ENCODE data around the gene POU2AF3.
"Not testable (repeated sequence)": the region's sequence is repeated elsewhere in the genome, so short reads cannot be mapped to it uniquely, and the experiment has no call there.

The POU2AF3 gene

DNA sequence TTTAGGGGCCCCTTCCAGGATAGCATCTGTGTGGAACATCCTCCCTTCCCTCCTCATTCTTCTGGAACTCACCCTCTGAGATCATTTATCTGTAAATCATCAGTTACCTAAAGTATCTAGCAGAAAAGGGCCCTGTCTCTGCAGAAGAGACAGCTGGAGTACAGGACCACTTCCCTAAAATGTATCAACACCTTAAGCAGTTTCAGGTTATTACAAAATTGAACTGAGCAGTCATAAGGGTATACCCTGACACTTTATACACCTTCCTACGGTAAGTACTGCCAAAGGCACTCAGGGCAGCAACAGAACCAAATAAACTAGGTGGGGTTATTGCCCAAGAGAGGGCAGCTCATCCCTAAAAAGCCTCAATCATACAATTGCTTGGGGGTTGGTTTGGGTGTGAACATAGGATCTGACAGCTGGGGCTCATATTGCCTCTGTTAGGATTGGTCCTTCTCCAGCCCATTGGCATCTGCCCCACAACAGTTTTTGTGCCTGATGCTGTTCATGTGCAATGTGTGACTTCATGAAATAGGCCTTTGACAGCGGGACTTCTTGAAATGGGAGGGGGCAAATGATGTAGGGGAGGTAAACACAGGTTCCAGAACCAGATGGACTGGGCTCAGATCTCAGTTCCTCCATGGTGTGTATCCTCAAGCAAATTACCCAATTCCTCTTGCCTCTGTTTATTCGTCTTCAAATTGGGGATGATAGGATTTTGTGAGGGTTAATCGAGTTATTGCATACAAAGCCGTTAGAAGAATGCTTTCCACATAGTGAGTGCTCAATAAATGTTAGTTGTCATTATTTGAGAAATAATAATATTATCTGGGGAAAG is 2.9 kb downstream of the POU2AF3 start:
- no peak for DNase-seq (ENCODE audit: low read depth in 2 of 2)

DNA sequence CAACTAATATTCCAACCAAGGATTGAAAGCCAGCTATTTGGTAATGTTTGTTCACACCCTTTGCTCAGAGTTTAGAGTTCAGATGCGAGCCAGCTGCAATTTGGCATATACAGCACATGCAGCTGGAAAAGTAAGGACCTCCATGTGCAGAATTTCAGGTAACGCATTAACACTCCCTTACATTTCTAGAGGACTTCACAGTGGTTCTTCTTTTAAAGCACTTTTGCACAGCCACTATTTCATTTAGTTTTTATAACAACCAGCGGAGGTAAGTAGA is 3.4 kb downstream of the POU2AF3 start:
- DNase-seq (ENCODE audit: low read depth in 2 of 2): no peak

DNA sequence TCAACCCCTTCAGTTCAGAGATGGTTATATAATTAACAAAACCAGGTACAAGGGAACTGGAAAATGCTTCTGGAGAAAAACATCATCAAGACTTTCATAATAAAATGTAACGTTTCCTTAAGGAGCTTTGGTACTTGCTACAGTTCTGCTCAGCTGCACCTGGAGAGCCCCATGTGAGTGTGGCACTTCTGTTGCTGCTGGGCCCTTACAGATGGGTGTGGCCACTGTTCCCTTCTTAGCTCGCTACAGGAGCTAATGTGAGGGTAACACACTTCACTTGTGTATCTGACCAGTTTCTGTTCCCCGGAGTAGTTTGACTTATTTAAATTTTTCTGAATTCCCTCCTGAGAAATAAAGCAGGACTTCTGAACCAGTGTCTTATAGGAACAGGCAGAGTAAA is 4.0 kb downstream of the POU2AF3 start:
- DNase-seq (ENCODE audit: low read depth in 2 of 2): no peak

- no peak for DNase-seq (ENCODE audit: low read depth in 2 of 2)
These were observed 5.1 kb downstream of the POU2AF3 start for GRCh38 chr11:111303461-111303860.

DNA sequence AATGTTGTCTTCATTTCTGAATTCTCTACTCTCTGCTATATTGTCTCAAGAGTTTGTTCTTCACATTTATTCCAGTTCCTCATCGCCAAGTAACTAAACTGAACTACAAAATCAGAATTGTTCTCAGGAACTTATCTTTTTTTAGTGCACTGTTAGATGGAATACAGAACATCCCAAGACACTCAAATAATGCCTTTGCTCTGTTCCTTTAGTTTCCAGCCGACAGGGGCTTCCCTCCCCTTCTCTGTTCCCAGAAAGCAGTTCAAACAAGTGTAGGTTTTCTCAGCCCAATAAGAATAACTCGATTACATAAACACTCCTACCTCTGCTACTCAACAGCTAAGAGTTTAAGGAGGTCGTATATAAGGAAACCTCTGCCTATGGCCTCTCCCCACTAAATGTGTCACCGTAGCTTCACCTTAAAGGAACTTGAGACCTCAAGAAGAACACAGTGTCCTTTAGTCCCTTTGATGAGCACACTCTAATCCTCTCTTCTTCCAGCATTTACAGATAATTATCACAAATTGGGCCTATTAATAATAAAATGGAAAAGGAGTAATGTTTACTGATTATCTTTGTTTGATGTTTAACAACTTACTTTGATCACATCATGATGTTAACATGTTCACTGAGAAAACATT is 6.9 kb downstream of the POU2AF3 start:
- no peak for DNase-seq (ENCODE audit: low read depth in 2 of 2)

- no peak for DNase-seq (ENCODE audit: low read depth in 2 of 2)
These were observed 7.5 kb downstream of the POU2AF3 start for GRCh38 chr11:111305876-111306275.

DNA sequence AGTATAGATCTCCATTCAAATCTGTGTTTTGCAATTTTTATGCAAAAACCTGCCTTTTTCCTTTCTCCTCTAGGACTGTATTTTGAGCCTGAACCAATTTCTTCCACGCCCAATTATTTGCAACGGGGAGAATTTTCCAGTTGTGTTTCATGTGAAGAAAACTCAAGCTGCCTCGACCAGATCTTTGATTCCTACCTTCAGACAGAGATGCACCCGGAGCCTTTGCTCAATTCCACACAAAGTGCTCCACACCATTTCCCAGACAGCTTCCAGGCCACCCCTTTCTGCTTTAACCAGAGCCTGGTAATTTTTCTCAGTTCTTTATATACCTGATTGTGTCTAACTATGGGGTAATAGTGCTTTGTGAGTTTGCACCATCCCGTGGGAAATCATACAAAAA is 8.0 kb downstream of the POU2AF3 start:
- no peak for DNase-seq (ENCODE audit: low read depth in 2 of 2)

DNA sequence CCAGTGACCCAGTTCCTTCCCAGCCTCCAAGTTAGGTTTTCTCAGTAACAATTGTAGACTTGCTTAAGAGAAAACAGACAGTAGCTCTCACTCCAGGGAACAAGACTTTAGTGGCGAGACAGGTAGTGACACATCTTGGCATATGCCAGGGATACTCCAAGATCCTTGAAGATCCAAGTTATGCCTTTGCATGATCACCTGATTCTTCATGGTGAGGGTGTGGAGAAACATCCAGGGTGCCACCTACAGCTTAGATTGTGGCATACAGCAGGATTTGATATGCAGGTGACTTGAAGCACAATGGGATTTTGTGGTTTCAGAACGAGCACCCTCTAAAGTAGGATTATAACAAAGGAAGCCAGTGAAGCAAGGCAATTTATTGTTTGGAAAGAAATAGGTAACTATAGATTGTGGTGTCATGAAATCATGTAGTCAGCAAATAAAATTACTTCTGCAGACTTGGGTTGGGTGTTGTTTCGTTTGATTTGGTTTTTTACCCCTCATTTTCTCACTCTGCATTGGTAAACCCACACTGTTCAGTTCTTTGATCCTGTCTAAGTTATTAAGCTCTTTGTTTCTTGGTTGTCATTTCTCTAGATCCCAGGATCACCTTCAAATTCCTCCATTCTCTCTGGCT is 9.2 kb downstream of the POU2AF3 start:
- DNase-seq (ENCODE audit: low read depth in 2 of 2): no peak

DNA sequence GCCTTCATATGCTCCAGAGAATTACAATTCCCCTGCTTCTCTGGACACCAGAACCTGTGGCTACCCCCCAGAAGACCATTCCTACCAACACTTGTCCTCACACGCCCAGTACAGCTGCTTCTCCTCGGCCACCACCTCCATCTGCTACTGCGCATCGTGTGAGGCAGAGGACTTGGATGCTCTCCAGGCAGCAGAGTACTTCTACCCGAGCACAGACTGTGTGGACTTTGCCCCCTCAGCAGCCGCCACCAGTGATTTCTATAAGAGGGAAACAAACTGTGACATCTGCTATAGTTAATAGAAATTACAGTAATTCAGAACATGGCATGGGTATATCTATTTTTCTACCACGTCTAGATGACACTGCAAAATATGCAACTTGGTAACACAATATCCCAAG is 9.8 kb downstream of the POU2AF3 start:
- no peak for DNase-seq (ENCODE audit: low read depth in 2 of 2)

DNA sequence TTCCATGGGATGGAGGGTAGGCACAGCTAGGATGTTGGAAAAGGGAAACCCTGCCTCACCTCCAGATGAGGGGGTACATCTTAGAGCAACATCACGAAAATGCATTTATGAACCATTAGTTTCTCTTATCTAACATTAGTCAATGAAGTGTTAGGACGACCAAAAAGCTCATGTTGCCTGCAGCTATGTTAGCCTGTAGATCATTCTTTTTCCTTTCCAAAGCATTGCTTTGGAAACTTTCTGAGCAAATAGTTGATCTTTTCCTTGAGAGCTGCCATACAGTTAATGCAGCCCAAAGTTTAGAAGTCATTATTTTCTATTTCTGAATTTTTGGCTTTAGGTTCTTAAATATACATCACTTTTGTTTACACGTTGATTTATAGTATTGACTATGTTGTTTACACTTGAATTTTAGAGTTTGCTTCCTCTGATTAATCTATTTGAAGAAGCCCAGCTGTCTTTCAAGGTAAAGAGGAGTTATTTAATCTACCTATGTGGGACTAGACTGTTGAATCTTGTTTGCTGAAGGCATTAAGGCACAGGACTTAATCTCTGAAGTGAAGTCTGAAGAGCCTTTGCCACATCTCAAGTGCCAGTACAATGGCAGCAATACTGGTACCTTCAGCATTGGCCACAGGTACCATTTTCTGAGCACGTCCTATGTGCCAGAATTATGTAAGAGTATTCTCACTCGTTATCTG is 11.0 kb downstream of the POU2AF3 start:
- DNase-seq (ENCODE audit: low read depth in 2 of 2): no peak

DNA sequence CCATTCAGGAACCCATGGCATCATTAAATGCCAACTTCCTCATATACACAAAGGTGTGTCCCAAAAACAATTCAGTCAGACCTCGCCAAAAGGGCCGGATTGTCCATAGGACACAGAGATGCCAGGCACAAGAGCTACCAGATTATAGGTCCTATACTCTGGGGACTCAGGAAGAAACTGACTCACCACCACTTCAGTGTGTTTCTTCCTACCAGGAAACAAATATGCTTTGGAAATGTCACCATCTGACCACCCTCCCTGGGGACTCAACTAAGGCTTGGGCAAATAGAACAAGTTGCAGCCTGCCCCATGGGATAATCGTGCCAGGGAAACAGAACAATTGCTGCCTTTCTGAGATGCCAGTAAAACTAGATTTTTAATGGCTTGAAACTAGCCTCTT is 11.7 kb downstream of the POU2AF3 start:
- DNase-seq (ENCODE audit: low read depth in 2 of 2): no peak

- no peak for DNase-seq (ENCODE audit: low read depth in 2 of 2)
These were observed 12.4 kb downstream of the POU2AF3 start for GRCh38 chr11:111310723-111311122.

DNA sequence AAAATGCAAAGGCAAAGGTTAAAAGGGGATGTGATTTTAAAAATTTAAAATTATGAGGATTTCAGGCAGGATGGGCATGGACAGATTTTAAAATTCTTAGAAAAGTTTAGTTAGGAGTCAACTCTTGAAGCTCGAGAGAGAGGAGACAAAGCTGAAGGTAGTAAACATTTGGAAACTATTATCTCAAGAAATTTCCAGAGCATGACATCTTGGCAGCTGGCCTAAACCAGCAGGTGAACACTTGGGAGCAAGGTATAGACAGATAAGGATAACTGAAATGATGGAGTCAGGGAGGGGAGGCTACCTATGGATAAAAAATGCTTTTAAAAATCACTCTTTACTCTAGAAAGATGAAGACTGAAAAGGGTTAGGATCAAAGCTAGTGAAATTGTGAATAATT is 13.7 kb downstream of the POU2AF3 start:
- DNase-seq (ENCODE audit: low read depth in 2 of 2): no peak

- no peak for DNase-seq (ENCODE audit: low read depth in 2 of 2)
These were observed 20.9 kb downstream of the POU2AF3 start for GRCh38 chr11:111319296-111319695.

- not testable (repeated sequence) for DNase-seq (ENCODE audit: low read depth in 2 of 2)
These were observed 21.9 kb downstream of the POU2AF3 start for GRCh38 chr11:111320199-111320598.

DNA sequence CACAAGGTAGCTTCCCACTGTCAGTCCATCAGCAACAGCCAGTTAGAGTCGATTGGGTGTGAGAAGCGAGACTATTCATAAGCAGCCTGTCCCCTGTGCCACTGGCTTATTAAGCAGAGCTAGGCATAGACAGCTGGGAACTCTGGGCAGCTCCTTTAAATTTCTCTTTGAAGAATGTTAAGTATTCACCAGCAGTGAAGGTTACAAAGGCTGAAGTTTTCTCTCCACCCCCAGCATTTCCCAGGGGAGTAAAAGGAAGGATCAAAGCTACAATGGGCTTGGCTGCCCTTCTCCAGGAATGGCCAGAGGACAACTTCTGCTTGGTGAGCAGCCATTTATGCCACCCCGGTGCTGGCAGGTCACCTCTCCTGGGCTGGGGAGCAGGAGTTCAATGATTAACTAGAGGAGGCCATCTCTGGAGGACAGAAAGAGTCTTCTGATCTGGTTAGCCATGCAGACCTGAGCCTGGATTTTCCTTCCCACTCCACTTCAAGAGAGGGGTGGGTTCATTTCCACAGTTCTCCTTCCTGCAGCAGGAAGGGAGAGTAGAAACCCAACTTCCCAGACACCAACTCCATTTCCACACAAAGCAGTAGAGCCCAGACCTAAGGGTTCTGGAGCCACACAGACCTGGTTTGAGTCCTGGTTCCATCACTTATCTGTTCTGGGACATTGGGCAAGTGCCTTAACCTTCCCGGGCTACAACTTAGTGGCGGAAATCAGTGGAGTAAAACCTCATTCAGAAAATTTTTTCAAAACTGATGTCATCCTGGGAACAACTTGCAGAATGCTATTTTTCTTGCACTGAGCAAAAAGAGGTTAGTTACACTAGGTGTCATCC is 22.6 kb downstream of the POU2AF3 start:
- no peak for DNase-seq (ENCODE audit: low read depth in 2 of 2)

DNA sequence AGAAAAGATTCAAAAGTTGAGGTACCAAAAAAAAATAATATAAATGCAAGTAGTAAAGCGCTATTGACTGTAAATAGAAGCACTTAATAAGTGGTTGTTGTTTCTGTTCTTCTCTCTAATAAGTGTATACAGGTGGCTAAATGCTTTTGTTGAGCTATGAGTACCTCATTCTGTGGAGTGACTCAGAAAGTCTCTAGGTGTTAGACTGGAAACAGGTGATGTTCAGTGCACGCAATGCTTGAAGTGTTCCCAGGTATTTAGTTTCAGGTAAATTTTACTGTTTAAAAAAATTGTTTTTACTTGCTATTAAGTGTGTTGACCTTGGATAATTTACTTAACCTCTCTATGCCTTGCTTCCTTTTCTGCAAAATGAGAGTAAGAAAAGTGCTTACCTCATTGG is 24.2 kb downstream of the POU2AF3 start:
- DNase-seq (ENCODE audit: low read depth in 2 of 2): no peak

GRCh38 chr11:111324277-111324720 is 26.0 kb downstream of the POU2AF3 start:
- no peak for DNase-seq (ENCODE audit: low read depth in 2 of 2)

DNA sequence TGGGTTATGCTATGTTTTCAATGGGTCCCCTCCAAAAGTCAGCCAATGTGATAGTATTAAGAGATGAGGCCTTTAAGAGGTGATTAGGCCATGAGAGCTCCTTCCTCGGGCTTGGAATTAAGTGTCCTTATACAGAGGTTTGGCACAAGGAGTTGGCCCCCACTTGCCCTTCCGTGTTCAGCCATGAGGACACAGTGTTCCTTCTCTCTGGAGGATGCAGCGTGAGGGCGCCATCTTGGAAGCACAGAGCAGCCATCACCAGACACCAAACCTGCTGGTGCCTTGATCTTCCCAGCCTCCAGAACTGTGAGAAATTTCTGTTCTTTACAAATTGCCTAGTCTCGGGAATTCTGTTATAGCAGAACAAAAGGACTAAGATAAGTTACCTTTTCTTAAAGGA is 26.9 kb downstream of the POU2AF3 start:
- DNase-seq (ENCODE audit: low read depth in 2 of 2): no peak

DNA sequence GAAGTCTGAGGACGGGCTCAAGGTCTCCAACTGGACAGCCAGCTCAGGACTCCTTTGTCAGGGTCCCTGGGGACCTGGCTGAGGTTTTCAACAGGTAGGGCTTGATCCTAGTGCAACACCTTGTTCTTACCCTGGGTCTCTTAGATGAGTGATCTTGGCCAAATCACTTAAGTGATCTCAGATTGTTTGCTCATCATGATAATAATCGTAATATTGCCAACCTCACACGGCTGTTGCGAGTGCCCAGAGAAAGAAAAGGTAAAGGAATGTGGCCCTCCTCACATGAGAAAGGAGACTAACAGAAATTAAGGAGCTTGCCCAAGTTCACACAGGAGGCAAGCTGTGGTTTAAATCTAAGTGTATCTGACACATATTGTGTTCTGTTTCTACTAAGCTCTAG is 28.5 kb downstream of the POU2AF3 start:
- DNase-seq (ENCODE audit: low read depth in 2 of 2): no peak

DNA sequence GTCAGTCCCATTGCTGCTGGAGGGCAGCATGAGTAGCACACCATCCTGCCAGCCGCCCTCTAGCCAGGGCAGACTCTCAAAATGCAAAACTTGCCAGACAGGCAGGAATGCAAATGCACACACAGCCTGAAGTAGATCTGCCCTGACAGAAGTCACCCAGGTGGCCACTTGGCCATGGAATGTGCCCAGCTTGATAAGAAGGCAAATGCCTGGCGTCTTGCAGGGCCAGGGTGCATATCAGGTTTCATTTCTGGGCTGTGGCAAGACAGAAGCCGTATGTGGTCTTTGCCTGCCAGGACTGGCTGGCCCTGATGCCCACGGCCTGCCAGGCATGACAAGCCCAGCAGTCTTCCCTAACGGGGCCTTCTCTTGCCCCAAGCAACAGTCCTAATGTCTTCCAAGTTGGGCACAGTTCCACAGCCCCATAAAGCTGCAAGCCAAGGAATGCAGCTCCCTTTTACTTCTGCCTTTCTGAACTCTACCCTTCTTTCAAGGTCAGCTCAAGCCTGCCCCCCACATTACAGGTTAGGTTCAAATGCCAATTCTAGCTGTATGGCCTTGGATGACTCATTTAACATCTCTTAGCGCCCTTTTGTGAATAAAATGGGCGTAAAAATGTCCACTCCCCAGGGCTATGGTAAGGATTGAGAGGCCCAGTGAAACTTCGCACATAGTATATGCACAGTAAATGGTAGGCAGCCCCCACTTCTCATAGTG is 29.7 kb downstream of the POU2AF3 start:
- DNase-seq (ENCODE audit: low read depth in 2 of 2): no peak

Measured in stimulated activated CD4-positive, alpha-beta T cell treated with anti-CD3 and anti-CD28 coated beads, Interleukin-1b, Interleukin-23, amount 100 ng/mL, for 4 hours (primary cell).